SK-N-SH treated with all-trans-retinoic acid at 6 μM for 48 hours (cell line): ENCODE results near the gene IMMP2L.

Experiments used
- BACH2 ChIP-seq: fragments of 250-450 bp; sonication (Bioruptor Pico); IDR thresholded peaks from 2 replicates; pipeline ENCODE4 v1.9.0; 2021; ENCODE audit warnings: mild to moderate bottlenecking, borderline replicate concordance
- CREB5 ChIP-seq: fragments of 250-450 bp; sonication (Bioruptor Pico); IDR thresholded peaks from 2 replicates; pipeline ENCODE4 v1.5.1; 2020; ENCODE audit warnings: low read depth, mild to moderate bottlenecking, moderate library complexity
- GLIS3 ChIP-seq: fragments of 250-450 bp; sonication (Bioruptor Pico); IDR thresholded peaks from 2 replicates; pipeline ENCODE4 v1.5.0; 2020; ENCODE audit warnings: mild to moderate bottlenecking, moderate library complexity
- ISL1 ChIP-seq: fragments of 250-450 bp; sonication (Bioruptor Pico); IDR thresholded peaks from 2 replicates; pipeline ENCODE4 v2.1.2; 2022; ENCODE audit warnings: mild to moderate bottlenecking, moderate library complexity
- OSR1 ChIP-seq: fragments of 250-450 bp; sonication (Bioruptor Pico); IDR thresholded peaks from 2 replicates; pipeline ENCODE4 v1.8.0; 2022; ENCODE audit warnings: moderate library complexity, mild to moderate bottlenecking, inconsistent platforms
- PATZ1 ChIP-seq: fragments of 250-450 bp; sonication (Bioruptor Pico); IDR thresholded peaks from 2 replicates; pipeline ENCODE4 v1.8.0; 2020; ENCODE audit warnings: mild to moderate bottlenecking, moderate library complexity, borderline replicate concordance
- PPARA ChIP-seq: fragments of 250-450 bp; sonication (Bioruptor Pico); IDR thresholded peaks from 2 replicates; pipeline ENCODE4 v1.5.0; 2020; ENCODE audit warnings: mild to moderate bottlenecking, borderline replicate concordance
- TCF4 ChIP-seq: fragments of 250-450 bp; sonication (Bioruptor Pico); IDR thresholded peaks from 2 replicates; pipeline ENCODE4 v1.8.0; 2021; ENCODE audit warnings: mild to moderate bottlenecking, moderate library complexity, borderline replicate concordance
- TOX ChIP-seq: fragments of 250-450 bp; sonication (Bioruptor Pico); IDR thresholded peaks from 2 replicates; pipeline ENCODE4 v1.8.0; 2021; ENCODE audit warnings: mild to moderate bottlenecking, moderate library complexity, borderline replicate concordance
- ZC3H10 ChIP-seq: fragments of 250-450 bp; sonication (Bioruptor Pico); IDR thresholded peaks from 2 replicates; pipeline ENCODE4 v1.5.1; 2021; ENCODE audit warnings: mild to moderate bottlenecking, moderate library complexity
- ZFP3 ChIP-seq: fragments of 250-450 bp; sonication (Bioruptor Pico); IDR thresholded peaks from 2 replicates; pipeline ENCODE4 v1.5.0; 2020; ENCODE audit warnings: mild to moderate bottlenecking, moderate library complexity
- ZFP30 ChIP-seq: fragments of 450-650 bp; formaldehyde crosslinking; IDR thresholded peaks from 2 replicates; pipeline ENCODE4 v1.5.0; 2022; ENCODE audit warnings: mild to moderate bottlenecking, moderate library complexity
- ZNF8 ChIP-seq: fragments of 450-650 bp; formaldehyde crosslinking; IDR thresholded peaks from 2 replicates; pipeline ENCODE4 v1.5.0; 2020; ENCODE audit warnings: mild to moderate bottlenecking, moderate library complexity

- TF ChIP-seq OSR1 = no peak
- no peak for TF ChIP-seq BACH2
- no peak for TF ChIP-seq TCF4 (CRISPR knock-in tag)
- no peak for TF ChIP-seq ZNF8 (CRISPR knock-in tag)
- TF ChIP-seq GLIS3 = no peak
- no peak for TF ChIP-seq ZFP3 (CRISPR knock-in tag)
- no peak for TF ChIP-seq PATZ1 (CRISPR knock-in tag)
- no peak for TF ChIP-seq PPARA (CRISPR knock-in tag)
- no peak for TF ChIP-seq CREB5
- no peak for TF ChIP-seq ISL1
- TF ChIP-seq ZFP30 (CRISPR knock-in tag) = no peak
- no peak for TF ChIP-seq ZC3H10 (CRISPR knock-in tag)
- TF ChIP-seq TOX = no peak
Measured at GRCh38 chr7:110698576-110698975, 863.7 kb downstream of the IMMP2L start.
